Esophagus muscularis mucosa (tissue), 4 donors: ENCODE data around the gene SLC16A1.

Experiments used
- EP300 ChIP-seq: sonication (generic); formaldehyde crosslinking; IDR thresholded peaks from one replicate; pipeline ENCODE4 v1.6.1; 2017; ENCODE audit warnings: antibody characterized with exemption
- POLR2A ChIP-seq: fragments of 450-650 bp; IDR thresholded peaks from one replicate; pipeline ENCODE4 v1.6.1; 2017; ENCODE audit warnings: antibody characterized with exemption, moderate library complexity, mild to moderate bottlenecking, low read depth
- POLR2AphosphoS5 ChIP-seq, 2 donors: sonication (generic); formaldehyde crosslinking; IDR thresholded peaks; one replicate each; pipeline ENCODE4 v1.6.1; 2017; ENCODE audit warnings: antibody characterized with exemption in 2 of 2
- TF ChIP-seq, protein P1 (sequence below), 3 experiments: fragments of 200-600 bp in 2 of 3; fragments of 450-650 bp in 1 of 3; sonication (generic) in 2 of 3; IDR thresholded peaks; one replicate each; pipeline ENCODE4 v1.5.1; 2017 to 2019; ENCODE audit warnings: antibody characterized with exemption in 3 of 3, mild to moderate bottlenecking in 2 of 3, moderate library complexity in 1 of 3

DNA sequence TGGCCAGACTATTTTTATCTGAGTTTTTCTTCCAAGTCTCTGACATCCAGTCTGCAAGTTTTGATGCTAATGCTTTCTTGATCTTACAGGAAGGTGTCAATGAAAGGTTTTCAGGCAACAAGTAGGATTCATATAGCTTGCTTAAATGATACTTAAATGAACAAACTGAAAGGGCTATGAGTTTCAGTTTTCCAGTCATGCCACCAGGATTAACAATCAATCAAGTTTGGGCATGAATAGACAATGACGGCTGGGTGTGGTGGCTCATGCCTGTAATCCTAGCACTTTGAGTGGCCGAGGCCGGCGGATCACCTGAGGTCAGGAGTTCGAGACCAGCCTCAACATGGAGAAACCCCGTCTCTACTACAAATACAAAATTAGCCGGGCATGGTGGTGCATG, 34.3 kb upstream of the SLC16A1 start:
- TF ChIP-seq POLR2AphosphoS5 (IDR thresholded peaks at IDR 0.05): no peak
- no peak for TF ChIP-seq POLR2A
- TF ChIP-seq, protein P1, sequence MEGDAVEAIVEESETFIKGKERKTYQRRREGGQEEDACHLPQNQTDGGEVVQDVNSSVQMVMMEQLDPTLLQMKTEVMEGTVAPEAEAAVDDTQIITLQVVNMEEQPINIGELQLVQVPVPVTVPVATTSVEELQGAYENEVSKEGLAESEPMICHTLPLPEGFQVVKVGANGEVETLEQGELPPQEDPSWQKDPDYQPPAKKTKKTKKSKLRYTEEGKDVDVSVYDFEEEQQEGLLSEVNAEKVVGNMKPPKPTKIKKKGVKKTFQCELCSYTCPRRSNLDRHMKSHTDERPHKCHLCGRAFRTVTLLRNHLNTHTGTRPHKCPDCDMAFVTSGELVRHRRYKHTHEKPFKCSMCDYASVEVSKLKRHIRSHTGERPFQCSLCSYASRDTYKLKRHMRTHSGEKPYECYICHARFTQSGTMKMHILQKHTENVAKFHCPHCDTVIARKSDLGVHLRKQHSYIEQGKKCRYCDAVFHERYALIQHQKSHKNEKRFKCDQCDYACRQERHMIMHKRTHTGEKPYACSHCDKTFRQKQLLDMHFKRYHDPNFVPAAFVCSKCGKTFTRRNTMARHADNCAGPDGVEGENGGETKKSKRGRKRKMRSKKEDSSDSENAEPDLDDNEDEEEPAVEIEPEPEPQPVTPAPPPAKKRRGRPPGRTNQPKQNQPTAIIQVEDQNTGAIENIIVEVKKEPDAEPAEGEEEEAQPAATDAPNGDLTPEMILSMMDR (IDR thresholded peaks at IDR 0.05): no peak
- no peak for TF ChIP-seq EP300
